Central memory CD4-positive, alpha-beta T cell (primary cell): ENCODE results near the gene WNT1.

ENCODE experiments used
- DNase-seq: peaks from one replicate; pipeline ENCODE4 v3.0.0; 2022

The WNT1 gene

DNA sequence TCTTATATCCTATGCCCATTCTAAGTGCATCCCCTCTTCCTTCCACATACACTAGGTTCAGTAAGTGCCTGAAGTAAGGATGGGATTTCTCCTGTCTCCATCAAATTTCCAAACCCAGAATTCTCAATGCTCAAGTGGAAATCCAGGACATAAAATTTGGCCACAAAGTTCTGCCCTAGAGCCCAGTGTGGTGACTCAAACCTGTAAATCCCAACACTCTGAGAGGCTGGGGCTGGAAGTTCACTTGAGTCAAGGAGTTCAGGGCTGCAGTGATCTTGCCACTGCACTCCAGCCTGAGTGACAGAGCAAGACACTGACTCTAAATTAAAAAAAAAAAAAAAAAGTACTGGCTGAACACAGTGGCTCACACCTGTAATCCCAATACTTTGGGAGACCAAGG lies 16.3 kb upstream of the WNT1 start:
- no peak for DNase-seq

DNA sequence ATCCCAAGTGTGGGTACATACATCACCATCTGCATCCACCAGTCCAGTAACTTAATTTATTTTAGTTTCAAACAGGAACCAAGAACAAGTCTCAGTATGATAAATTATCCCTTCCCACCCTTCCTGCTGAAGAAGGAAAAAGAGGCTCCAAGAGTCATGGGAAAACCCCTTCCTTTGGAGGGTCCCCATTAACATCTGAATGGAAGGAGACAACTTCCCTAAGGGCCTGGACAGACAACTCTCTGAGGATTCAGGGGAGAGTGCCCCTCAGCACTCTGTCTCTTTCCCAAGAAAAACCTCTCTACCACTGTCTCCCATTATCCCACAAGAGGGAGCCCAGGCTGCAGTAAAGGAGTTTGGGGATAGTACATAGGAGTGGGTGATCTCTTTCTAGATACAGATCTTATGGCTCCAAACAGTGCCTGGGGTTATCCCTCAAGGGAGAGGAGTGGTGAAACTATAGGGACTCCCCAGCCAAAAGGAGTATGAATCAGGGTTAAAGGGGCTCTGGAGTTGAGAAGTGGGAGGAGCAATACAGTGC lies 12.8 kb upstream of the WNT1 start:
- no peak for DNase-seq

DNA sequence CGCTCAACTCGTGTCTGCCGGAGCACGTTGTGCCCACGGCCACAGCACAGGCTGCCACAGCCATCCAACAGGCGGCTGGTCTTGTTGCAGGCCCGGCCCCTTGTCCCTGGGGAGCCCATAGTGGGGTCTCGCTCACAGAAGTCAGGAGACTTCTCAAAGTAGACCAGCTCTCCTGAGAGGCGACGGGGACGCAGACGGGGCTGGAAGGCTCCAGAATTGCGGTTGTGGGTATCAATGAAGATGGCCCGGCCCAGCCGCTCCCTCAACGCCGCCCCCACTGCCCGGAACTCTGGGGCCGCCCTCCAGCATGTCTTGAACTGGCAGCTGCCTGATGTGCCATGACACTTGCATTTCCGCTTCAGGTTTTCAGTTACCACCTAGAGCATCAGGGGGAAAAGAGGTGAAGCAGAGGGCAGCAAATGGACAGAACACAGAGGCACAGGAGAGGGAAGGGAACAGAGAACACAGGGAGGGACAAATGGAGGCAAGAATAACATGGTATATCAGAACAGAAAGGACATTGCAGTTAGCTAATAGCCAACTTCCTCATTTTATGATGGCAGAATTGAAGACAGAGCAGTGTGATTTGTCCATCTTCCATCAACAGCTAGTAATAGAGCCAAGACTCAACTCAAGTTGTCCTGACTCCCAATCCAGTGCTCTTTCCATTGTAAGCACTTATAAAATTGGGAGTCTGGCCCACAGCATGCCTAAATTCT lies 11.8 kb upstream of the WNT1 start:
- DNase-seq: no peak

DNA sequence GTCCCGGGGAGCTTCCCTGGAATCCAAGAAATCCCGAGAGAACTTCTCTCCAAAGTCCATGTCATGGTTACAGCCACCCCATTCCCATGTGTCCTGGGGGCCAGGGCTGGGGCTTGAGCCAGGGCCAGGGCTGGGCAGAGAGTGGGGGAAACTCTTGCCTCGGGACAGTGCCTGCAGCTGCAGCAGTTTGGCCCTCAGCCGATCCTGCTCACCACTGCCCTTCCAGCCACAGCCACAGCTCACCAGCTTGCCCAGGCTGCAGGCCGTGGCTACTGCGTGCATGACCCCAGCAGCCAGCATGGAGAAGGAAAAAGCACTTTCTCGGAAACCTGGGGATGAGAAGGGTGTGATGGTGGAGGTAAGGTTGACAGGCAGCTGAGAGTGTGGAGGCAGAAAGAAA lies 10.1 kb upstream of the WNT1 start:
- DNase-seq: no peak

DNA sequence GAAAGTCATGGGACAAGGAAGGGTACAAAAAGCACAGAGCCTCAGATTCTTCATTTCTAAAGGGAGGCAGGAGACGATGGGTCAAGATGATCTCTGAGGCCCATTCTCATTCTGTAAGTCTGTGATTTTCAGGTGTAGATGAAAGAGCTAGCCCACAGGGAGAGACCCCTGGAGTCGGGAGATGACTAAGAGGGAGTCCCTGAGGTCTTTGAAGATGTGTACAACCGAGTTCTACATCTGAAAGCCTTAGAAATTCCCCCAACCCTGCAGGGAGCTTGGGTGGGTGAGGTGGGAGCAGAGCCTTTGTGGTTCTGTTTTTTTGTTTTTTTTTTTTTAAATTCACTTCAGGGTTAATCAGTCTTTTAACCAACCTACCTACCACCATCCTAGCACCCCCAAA lies 9.7 kb upstream of the WNT1 start:
- no peak for DNase-seq

DNA sequence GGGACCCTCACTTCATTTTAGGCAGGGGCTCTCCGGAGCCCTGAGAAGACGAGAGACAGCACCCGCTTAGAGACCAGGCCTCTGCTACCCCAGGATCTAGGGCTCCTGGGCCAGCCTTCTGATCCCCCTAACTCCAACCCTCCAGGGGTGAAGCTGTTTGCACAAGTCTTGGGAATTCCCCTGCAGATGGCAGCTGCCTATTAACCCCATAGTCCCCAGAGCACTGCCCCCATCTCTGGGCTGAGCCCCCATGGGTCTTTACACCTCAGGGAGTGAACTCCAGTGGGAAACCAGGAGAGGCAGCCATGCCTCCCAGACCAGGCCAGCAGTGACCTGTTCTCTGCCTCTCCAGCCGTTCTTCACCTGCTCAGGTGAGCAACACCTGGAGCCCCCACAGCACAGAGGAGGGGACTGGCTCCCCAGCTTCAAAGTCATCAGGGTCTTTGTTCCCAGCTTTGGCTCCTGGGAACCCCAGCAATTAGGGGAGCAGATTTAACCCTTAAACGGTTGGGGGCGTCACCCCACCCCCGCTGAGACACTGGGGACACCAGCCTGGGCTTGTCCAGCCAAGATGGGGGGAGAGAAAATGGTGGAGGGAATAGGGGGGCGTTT lies 8.9 kb upstream of the WNT1 start:
- no peak for DNase-seq

DNA sequence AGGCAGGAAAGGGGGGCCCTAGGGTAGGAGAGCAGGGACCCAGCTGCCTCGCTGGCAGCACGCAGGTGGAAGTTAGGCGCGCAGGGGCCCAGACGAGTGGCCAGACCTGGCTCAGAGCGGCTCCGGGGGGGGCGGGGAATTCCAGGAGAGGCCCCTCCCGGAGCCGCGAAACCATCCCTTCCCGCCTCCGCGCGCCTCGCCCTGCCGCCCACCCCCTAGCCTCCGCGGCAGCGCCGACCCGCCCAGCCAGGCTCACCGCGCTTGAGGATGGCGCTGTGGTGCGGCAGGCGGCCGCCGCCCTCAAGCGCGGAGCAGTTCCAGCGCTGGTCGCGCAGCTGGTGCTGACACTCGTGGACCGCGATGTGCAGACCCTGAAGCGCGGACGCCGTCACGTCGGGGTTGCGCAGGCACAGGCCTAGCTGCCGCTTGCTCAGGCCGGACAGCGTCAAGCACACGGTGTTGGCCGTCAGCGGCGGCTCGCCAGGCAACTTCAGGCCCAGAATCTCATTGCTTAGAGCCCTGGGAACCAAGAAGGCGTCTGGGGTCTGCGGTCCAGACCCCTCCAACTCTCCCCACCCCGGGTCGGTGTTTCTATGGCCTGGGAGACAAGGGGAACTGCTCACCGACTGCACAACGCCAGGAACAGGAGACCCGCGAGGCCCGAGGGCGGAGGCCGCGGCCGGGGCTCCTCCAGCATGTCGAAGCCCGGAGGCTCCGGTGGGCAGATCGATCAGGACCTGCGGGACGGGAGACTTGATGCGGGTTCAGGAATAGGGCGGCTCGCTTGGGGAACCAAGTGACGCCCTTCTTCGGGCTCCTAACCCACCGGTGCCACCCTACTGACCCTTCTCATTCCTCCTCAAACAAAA lies 8.1 kb upstream of the WNT1 start:
- DNase-seq: no peak

DNA sequence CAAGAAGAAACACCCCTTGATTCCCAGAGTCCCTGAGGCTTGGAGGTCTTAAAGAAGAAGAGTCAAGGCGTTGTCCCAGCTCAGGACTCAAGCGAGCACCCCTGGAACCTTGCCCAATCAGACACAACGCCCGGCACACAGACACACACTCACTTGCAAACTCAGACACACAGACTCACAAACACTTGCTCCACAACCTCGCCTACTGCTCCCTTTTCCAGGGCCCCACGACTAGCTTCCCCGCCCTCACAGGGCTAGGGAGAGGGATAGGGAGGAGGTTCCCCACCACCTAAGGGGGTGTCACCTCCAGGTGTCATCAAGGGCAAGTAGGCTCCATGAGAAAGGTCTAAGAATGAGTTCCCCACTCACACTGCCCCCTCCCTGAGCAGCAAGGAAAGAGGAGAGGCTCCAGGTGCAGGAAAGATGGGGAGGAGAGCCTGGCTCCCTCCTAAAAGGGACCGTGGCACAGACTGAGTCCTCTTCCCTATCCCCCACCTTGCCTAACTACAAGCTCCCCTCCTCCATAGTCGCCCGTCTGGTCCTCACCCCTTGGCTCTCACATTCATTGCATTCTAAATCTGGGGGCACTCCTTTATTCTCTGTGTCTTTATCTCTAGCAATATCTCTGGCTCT lies 7.3 kb upstream of the WNT1 start:
- DNase-seq: no peak

DNA sequence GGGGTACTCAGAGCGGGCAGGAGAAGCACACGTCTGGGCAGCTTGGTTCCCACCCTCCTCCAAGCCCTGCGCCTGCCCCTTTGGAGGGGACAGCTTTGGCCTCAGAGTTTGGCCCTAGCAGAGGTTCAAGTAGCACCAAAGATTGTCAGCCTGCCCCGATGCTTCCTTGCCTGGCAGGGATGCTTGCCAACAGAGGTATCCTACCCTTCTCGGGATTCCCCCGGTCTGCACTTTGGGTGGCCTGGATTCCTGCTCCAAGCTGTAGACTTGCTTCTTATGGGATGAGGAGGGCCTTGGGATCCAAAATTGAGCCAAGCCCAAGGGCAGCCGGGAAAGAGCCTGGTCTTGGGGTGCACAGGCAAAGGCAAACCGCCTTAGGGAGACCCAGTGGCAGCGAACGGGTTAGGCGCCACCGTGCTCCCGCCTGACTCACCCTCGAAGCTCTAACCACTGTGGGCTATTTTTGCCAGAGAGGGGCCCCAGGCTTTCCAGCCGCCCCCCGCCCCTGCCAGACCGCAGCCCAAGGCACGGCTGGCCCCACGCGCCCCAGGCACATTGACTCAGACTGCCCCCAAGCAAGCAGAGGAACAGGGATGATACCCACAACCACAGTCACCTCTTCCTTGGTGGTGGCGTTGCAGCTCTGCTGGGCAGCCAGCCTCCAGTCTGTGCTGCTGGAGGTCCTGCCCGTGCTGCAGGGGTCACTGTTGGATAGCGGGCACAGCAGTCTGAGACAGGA lies 5.7 kb upstream of the WNT1 start:
- no peak for DNase-seq

DNA sequence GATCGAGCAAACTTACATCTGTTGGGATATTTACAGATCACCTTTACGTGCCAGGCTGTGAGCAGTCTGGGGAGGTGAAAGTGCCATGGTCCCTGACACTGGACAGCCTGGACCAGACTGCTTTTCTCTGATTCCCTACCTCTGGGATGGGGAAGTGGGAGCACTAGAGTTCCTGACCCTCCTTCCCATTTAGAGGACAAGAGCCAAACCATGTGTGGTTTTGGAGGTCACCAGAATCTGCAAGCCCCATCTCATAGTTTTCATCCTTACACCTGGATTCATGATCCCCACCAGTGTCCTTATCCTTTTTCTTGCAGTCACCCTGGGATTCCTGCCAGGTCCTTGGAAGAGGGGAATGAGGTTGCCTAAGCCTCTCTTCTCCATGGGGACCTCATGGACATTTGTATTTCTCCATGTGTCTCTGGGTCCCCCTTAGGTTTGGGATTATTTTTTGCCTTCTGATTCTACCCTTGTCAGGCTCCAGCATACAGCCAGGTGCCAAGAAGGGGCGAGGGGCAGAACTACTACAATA lies 5.1 kb upstream of the WNT1 start:
- DNase-seq: no peak

DNA sequence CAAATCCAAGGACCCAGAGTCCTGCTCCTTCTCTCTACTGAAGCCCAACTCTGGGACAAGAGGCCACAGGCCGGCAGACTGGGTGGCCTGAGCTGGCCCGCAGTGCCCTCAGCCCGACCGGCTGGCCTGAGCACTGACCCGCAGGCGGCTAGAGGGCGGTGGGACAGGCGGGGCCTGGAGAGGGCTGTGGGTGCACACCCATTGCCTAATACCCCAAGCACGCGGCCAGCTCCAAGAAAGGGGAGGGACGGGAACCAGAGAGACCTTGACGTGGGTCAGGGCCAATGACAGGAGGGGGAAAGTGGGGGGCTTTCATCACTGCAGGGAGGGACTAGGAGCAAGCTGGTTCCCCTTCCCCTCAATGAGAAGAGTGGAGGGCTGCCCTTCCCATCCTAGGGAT lies 4.6 kb upstream of the WNT1 start:
- no peak for DNase-seq

DNA sequence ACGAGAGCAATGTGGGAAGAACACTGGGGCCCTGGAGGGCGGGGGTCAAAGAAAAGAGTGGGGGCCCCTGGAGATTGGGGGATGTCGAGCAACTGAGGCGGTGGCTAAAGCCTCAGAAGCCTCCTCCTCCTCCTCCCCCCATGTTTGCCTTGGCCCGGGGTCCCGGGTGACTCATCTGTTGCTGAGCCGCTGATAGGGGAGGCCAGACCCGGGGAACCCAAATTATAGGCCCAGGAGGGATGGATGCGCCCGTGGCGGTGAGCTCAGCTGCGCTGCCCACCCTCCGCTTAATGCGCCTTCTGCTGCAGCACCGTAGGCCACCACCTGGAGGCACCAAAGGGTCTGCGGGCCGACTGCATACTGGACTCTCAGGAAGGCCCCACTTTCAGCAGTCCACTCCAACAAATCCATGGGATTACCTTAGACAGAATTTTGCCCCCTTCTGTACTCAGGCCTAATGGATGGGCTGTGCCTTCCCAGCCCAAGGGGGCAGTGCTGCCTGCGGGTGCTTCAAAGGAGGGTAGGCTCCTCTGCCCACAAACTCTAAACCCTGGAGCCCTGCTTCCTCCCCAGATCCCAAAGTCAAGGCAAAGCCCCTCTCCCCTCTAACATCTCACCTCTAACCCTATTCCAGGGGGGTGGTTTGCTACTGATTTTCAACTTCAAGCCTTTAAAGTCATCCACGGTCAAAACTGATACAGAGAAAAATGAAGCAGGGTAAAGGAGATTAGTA lies 4.0 kb upstream of the WNT1 start:
- DNase-seq: no peak

DNA sequence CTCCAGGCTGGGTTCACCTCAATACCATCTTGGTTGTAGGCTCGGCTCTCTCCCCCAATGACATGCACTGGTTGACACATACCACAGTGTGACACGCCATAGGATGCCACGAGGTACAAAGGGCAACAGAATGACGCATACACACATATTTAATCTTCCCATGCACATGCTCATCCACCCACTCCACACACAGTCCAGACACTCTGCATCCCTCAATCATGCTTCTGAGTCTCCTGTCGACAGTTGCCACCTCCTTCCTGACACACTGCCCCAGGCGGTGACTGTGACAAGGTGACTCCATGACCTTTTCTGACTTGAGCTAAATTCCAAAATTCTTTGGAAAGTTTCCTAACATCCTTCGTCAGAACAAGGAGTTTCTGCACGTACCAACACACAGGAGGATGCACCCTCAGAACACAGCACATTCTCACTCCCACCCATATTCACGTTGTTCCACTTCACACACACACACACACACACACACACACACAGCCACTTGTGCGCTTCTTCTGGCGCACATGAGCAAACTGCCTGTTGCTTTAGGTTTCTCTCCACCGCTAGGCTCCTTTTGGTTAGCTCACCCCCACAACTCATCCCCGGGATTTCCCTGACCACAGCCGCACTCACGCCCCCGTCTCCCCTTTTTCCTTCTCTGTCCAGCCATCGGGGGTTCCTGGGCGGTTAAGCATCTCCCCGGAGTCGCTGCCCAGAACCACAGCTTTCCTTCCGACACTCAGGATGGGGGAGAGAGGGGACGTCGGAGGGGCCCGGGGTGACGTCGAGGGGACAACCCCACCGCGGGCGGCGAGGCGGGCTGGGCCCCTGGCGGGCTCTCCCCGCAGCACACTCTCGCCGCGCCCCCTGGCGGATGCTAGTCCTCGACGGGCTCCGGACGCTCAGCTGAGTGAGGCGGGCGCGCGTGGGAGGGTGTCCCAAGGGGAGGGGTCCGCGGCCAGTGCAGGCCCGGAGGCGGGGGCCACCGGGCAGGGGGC lies 536 bp upstream of the WNT1 start:
- peak; percentile 76 for DNase-seq

DNA sequence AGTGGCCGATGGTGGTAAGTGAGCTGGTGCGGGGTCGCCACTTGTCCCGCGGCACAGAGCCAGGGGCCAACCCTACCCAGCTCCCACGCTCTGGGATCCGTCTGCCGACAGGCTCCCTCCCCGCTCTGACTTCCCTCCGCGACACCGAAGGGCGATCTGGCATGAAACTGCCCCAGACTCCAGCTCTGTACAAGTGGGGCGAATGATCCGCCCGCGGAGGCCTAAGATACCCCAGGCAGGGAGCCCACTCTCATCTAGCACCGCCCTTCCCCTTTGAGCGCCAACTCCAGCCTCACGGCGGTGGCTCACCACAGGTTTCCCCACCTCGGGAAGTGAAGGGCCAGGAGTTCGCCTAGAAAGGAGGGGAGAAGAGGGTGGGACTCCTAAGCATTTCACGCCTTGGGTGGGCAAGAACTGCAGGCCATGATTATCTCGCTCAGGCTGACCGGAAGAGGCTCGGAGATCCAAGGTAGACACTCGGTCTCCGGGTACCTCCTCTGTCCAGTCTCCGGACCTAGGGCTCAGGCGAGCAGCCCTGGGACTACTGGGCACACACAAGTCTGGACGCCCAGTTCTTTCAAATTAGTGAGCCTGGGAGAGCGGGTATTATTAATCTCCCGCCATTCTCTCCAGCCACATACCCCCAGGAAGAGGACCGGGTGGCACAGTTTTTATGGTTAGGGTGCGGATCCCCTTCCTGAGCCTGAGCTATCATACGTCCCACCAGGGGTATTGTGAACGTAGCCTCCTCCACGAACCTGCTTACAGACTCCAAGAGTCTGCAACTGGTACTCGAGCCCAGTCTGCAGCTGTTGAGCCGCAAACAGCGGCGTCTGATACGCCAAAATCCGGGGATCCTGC lies 849 bp downstream of the WNT1 start:
- DNase-seq: no peak

DNA sequence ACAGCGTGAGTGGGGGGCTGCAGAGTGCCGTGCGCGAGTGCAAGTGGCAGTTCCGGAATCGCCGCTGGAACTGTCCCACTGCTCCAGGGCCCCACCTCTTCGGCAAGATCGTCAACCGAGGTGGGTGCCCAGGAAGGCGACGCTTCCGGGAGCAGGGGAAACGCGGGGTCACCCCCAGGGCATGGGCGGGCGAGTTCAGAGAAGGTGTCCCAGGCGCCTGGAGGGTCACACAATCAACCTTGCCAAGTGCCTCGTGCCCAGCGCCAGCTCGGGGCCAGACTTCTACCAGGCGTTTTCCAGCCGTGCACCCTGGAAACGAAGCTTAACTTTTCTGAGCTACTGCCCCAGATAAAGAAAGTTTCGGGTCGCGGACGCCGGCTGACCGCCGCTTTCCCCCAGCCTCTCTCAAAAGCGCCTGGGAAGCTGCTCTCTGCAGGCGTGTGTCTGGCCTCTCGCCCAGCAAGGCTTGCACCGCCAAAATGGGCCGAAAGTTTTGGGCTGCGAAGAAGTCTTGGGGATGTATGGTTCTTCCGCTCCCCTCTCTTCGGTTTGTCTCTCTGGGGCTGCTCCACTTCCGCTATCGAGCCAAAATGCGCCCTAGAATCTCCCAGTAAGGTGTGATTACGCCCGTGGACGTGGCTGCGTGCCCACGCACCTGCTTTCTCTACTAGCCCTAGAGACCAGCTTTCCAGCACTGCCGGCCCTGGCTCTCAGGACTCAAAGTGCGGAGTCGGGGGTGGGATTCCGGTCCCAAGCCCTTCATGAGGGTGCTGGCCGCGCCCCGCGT lies 1.7 kb downstream of the WNT1 start:
- DNase-seq: peak; percentile 57

DNA sequence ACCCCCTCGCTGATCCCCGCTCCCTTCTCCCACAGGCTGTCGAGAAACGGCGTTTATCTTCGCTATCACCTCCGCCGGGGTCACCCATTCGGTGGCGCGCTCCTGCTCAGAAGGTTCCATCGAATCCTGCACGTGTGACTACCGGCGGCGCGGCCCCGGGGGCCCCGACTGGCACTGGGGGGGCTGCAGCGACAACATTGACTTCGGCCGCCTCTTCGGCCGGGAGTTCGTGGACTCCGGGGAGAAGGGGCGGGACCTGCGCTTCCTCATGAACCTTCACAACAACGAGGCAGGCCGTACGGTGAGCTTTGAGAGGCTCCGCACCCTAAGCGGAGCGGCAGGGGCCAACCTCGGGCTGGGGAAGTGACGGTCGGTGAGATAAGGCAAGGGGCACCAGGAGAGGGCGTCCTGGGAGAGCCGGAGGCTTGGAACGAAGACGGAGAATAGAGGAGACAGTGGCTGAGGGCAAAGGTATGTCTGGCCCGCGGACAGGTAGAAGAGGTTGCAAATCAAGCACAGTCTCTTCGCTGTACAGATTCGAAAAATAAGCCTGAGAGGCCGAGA lies 2.3 kb downstream of the WNT1 start:
- DNase-seq: no peak

DNA sequence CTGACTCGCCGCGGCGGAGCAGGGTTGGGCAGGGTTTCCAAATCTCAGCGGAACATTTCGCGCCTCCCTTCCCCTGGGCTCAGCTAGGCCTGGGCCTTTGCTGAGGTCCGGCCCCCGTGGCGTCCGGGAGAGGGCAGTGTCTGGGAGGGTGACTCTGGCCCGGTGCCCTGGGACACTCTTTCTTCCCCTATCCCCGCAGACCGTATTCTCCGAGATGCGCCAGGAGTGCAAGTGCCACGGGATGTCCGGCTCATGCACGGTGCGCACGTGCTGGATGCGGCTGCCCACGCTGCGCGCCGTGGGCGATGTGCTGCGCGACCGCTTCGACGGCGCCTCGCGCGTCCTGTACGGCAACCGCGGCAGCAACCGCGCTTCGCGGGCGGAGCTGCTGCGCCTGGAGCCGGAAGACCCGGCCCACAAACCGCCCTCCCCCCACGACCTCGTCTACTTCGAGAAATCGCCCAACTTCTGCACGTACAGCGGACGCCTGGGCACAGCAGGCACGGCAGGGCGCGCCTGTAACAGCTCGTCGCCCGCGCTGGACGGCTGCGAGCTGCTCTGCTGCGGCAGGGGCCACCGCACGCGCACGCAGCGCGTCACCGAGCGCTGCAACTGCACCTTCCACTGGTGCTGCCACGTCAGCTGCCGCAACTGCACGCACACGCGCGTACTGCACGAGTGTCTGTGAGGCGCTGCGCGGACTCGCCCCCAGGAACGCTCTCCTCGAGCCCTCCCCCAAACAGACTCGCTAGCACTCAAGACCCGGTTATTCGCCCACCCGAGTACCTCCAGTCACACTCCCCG lies 3.0 kb downstream of the WNT1 start:
- peak; percentile 72 for DNase-seq
